Activated CD8-positive, alpha-beta memory T cell treated with anti-CD3 and anti-CD28 coated beads for 48 hours (primary cell): Measurements from ENCODE around the gene CBLL1.

ENCODE experiments used
- DNase-seq, 3 experiments: peaks; one replicate each; pipeline ENCODE4 v3.0.0-alpha.2; 2020; ENCODE audit warnings: low read depth in 2 of 3, low spot score in 2 of 3

The CBLL1 gene, protein sequence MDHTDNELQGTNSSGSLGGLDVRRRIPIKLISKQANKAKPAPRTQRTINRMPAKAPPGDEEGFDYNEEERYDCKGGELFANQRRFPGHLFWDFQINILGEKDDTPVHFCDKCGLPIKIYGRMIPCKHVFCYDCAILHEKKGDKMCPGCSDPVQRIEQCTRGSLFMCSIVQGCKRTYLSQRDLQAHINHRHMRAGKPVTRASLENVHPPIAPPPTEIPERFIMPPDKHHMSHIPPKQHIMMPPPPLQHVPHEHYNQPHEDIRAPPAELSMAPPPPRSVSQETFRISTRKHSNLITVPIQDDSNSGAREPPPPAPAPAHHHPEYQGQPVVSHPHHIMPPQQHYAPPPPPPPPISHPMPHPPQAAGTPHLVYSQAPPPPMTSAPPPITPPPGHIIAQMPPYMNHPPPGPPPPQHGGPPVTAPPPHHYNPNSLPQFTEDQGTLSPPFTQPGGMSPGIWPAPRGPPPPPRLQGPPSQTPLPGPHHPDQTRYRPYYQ

DNA sequence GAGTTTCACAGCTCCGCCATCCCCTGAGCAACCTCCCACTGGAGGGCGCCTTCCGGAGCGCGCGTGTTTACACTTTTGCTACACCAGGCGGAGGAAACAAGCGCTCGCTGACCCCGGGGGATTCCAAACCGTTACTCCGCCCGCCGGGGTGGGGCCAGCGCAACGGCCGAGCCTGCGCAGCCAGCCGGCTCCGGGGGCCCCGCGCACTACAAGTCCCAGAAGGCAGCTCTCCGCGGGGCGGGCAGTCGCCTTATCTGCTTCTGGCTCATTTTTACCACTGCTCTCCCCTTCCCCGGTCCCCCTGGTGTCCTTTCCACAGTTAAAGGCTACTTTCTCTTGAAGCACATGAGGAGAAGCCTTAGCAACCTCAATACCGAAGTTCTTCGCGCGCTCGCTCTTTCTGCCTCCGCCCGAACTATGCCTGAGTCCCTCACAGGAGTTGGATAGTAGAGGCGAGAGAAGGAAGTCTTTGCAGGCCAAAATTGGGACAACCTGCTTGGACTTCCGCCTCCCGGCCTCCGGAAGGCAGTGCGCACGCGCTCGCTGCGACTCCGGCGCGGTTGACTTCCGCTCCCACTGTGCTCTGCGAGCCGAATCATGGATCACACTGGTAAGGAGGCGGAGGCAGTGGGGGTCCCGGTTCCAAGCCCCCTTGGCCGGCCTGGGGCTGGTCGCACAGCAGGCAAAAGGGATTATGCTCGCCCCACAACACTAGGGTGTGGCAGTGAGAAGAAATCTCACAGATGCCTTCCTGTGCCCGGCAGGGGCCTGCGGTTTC lies at the start of gene CBLL1:
TSS of gene CBLL1 (plus strand) at position 576 of the 778 bp plus-strand sequence. CDS start at position 598, 22 bp downstream.
- peak; percentile 84 to 95 (median 94) for DNase-seq

DNA sequence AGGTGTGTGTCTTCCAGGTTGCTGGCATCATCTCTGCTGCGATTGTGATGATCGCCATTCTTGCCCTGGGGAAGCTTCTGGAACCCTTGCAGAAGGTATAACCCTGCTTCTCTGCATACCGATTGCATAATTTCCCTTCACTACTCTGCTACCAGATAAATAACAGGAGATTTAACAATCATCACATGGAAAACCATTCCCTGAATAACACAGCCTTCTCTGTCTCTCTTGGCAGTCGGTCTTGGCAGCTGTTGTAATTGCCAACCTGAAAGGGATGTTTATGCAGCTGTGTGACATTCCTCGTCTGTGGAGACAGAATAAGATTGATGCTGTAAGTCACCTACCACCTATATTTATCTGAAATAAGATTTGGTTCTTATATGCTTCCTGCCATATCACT lies 49.6 kb upstream of the CBLL1 start:
- DNase-seq = no peak

DNA sequence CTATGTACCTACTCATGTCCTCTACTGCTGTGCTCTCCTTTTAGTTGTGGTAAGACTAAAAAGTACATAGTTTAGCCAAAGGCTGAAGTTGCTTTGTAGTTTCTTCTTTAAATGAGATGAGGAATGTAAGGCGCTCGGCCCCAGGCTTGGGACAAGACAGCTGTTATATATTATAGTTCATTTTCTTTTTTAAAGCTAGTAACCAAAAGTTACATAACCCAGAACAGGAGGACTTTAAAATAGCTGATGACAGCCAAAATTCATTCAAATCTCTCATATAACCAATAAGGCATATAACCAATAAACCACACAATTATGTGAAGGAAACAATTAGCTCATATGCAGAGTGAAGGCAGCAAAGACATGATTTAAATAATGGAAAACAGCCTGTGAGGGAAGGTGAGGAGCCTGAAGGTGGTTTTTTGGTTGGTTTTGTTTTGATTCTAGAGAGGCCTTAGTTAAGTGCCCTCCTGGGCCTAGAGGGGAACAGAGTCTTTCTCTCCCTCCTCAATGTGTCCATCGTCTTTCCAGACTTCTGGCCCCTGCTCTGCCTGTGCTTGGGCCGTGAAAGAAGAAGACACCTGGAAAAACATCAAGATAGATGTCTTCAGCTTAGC lies 47.5 kb upstream of the CBLL1 start:
- no peak for DNase-seq

DNA sequence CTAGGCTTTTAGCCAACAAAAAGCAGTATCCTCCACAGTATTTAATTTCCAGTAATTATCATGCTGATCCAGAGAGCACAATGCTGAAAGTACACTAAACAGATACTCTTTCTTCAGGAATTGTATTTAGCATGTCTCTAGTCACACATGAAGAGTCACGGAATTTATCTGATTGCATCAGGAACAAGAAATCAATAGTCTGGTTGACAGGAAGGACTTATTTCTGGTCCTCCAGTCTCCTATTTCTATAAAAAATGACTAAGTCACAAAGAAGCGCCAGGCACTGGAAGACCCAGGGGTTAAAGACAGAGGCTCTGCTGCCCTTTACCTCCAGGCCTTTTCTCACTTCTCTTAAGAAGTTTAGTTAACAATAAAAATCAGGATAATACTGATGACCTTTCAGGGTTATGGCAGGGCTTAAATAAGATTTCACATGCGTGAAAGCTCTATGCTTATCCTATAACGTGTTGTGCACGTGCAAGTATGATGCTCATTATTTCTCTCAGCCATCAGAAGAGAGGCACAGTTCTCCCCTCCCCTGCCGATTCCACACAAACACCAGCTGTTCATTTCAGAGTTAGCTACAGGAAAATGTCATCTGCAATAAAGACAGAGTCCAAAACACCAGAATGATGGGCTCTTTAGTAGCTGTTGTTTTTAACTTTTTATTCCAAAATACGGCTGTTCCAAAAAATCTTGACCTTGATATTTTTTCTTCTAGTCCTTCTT lies 46.5 kb upstream of the CBLL1 start:
- no peak for DNase-seq

DNA sequence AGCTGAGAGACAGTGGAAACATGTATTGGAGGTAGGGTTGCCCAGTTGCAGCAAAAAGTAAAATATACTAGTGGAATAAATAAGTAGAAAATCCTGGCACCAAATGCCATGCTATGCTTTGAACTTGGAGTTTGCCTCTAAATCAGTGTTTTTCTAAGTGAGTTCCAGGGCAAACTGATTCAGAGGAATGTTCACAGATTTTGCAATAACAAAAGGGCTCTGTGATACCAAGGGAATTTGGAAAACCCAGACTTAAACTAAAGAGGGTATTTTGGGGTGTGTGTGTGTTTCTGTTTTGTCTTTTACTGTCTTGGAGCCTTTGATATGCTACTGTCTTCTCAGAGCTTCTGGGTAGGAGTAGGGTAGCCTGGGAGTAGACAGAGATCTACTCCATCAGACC lies 43.4 kb upstream of the CBLL1 start:
- no peak for DNase-seq

DNA sequence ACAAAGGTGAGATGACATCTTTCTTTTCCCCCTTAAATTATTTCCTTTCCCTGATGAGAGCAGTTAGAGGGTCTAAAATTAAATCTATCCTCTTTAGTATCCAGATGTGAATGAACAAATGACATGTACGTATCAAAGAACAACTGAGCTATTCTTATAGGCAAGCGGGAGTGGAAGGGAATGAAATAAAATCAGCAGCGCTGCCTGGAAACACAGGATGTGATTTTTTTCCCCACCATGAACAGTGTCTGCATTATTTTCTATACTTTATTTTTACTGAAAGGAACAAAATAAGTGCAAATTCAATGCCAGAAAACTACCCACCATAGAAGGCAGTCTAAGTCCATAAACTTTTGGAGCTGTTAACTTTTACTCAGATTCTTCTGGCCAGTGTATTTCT lies 42.8 kb upstream of the CBLL1 start:
- DNase-seq = no peak

DNA sequence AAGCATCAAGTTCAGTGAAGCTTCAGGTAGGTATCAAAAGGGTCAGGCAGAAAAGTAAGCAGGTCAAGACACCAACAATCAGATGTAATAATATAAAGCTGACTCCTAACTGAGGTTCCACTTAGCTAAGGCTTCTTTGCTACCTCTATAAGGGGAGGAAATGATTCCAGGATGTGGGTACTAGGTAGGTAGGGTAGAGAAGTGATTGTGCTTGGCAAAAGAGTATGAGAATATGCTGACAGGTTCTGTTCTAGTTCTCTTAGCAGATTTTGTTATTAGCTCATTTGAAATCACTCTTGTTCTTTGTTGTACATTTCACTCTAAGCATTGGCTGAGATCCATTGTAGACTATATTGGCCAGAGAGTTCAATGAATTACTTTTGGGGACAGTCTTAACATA lies 40.7 kb upstream of the CBLL1 start:
- no peak for DNase-seq

DNA sequence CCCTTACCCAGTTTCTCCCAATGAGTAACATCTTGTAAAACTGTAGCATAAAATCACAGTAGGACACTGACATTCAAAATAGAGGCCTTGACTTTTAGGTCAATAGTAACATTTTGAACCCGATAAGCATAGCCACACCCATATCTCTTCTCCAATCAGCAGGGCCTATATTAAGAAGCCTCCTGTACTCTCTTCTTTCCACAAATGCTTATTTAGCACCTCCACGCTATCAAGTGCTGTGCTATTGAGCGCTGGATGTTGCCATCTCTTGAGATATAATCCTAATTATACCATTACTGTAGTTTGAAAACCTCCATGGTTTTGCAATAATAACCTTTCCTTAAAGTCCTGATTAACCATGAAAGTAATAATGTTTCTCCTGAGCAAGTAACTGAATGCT lies 40.1 kb upstream of the CBLL1 start:
- no peak for DNase-seq

DNA sequence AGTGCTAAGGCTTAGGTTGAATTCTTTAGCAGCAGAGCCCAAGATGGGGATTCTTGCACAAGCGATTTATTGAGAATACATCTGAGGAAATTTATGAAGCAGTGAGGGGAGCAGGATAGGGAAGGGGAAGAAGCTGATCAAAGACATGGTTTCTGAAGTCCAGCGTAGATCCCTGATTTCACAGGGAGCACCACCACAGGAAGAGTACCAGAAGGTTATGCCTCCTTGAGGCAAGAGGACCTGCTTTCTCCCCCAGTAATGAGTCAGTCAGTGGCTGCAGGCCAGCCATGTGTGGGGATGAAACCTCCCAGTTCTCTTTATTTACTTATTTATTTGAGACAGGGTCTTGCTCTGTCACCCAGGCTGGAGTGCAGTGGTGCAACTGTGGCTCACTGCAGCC lies 35.0 kb upstream of the CBLL1 start:
- no peak for DNase-seq

DNA sequence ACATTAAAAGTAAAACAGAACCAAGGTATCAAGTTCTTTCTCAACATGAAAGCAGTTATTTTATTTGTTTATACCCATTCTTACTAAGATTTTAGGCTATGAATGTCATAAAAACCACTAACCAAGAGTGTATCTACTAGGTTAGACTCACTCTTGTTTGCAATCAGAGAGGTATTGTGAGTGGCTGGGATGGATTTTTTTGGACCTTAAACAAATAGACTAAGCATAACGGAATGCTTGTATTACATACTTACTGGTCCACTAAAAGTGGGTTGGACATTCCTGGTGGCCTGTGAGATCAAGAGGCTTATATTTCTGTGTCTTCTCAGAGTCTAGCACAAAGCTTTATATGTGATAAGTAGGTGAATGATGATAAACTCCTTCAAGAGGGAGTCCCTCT lies 32.6 kb upstream of the CBLL1 start:
- no peak for DNase-seq

DNA sequence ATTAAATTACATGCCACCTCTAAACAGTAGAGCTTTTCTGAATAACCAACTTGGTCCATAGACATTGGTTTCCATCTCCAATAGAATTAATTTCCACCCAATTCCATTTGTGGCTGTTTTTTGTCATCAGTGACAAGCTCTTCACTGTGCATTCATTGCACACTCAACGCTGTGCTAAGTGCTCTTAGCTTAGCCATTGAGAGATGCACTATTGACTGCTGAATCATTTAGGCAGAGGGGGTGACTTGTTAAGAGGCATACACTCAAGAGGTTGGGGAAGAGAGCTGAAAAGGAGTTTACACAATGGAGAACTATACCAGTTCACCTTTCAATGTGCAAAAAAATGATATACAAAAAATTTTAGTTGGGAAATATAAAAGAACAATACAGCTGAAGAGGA lies 31.9 kb upstream of the CBLL1 start:
- DNase-seq = no peak

DNA sequence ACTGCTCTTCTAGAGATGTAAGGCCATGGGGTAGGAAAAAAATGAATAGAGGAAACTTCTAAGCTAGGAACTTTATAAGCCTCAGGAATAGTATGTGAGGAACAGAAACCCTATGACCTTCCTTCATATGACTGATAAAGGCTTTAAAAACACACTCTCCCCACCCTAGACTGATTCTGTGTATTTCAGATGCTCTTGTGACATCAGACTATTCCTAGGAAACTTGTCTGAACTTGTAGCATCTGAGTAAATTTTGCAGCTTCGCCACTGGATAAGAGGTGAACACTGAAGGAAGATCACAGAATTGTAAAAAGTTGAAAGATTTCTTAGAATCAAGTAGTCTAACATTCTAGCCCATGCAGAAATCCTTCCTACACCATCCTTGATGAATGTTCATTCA lies 31.0 kb upstream of the CBLL1 start:
- DNase-seq = no peak

DNA sequence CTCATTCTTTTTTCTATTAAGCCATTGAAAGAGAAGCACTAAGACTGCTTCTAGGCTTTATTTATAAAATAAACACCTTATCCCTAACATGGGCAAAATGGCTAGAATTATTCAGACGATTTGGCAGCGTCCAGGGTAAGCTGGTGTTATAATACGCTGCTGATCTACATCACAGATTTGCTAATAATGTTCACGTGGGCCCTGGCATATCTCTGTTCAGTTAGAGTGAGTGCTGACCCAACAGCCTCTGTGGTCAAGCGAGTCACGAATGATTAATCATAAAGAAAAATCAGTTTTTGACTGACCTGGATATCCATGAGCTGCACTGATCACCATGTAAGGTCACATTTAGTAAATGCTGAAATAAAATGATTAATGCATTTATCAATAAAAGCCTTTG lies 28.4 kb upstream of the CBLL1 start:
- no peak for DNase-seq

DNA sequence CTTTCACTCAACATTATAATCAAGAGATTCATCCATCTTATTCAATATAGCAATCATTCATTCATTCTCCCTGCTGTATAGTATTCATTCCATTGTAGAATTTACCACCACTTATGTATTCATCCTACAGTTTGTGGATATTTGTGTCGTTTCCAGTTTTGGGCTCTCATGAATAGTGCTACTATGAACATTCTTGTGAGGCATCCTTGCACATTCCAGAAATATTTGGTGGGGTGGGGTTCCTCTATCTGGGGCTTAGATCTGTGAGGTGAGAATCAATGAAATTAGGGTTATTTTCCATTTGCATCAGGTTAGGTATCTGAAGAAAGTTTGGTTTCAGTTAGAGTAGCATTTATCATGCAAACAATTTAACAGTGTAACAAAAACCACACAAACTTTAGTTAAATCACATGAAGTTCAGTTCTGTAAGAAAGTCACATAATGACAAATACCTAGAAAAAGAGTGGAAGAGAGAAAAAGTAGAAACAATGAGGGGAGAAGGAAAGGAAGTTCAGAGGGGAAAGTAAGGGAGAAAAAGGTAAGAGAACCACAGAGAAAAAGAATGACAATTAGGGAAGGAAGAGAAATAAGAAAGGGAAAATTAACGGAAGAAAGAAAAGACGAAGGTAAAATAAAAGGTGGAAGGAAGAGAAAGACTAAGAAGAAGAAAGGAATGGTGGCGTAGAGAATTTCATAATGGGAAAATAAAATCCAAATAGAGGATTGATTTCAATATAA lies 25.3 kb upstream of the CBLL1 start:
- no peak for DNase-seq

DNA sequence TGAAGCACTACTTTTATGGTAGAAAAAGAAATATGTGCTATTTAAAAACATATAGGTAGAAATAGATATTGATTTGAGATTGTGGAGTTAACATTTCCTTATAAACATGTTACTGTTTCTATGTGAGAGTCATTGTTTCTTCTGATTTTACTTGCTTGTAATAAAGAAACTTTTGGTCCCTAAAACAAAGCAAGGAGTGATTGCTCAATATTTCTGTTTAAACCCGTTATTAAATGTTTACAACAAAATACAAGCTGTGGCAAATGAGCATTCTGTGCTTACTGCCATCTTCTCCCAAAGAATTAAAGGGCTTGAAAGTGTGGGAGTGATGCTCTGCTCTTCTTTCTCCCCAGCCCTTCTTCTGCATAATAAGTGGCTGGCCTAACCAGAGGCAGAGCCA lies 22.7 kb upstream of the CBLL1 start:
- no peak for DNase-seq

DNA sequence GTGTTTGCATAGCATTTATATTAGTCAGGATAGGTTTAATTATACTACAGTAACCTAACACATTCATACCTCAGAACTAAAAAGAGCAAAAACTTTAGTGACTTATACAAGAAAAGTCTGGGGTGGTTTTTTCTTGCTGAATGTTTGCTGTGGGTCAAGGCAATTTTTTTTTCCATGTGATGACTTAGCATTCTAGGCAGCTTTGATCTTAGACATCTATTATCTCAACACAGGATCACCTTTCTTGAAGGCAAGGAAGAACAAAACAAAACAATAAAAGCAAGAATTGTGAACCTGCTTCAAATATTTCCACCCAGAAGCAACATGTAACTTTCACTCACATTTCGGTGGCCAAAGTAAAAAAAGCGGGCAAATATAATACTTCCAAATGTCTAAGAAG lies 20.7 kb upstream of the CBLL1 start:
- DNase-seq = no peak

DNA sequence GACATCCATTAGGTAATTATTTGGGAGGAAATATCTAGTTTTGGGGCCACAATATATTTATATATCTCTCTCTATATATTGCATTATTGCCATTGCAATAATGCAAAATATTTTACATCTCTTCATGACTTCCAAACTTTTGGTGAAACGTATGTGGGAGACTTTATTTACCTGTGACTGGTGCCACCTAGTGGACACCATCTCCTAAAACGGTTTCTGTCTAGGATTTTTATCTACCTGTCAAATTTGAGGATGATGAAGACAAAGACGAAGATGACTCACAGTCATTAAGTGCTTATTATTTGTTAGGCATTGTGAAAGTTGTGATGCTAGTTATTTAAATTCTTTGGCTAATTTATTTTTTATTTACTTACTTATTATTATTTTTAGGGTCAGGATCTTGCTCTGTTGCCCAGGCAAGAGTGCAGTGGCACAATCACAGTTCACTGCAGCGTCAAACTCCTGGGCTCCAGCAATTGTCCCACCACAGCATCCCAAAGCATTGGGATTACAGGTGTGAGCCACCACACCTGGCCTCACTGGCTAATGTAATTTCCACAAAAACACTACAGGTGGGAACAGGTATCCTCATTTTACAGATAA lies 18.7 kb upstream of the CBLL1 start:
- no peak for DNase-seq

DNA sequence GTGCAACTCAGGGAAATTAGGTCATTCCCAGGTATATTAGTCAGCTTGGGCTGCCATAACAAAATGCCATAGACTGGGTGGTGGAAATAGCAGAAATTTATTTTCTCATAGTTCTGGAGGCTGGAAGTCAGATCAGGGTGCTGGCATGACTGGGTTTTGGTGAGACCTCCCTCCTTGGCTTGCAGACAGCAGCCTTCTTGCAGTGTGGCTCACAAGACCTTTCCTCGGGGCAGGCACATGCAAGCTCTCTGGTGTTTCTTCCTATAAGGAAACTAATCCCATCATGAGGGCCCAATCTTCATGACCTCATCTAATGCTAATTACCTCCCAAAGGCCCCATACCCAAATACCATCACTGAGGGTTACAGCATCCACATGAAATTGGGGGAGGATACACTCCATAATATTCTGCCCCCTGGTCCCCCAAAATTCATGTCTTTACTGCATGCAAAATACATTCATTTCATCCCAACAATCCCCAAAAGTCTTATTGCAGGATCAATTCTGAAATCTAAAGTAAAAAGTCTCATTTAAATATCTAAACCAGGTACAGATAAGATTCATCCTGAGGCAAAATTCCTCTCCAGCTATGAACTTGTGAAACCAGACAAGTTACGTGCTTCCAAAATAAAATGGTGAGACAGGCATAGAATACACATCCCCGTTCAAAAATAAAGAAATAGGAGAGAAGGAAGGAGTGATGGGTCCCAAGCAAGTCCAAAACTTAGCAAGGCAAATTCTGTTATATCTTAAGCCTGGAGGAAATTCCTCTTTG lies 17.4 kb upstream of the CBLL1 start:
- no peak for DNase-seq

DNA sequence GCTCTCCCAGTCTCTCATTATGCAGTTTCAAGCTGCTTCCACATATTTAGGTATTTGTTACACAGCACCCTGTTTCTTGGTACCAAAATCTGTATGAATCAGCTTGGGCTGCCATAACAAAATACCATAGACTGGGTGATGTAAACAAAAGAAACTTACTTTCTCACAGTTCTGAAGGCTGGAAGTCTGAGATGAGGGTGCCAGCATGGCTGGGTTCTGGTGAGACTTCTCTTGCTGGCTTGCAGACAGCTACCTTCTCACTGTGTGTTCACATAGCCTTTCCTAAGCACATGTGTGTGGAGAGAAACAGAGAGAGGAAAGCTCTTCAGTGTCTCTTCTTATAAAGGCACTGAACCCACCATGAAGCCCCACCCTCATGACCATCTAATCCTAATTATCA lies 15.7 kb upstream of the CBLL1 start:
- DNase-seq = no peak
